ENCODE results near the gene PFDN4.

The PFDN4 gene, protein sequence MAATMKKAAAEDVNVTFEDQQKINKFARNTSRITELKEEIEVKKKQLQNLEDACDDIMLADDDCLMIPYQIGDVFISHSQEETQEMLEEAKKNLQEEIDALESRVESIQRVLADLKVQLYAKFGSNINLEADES

GRCh38 chr20:54207743-54208547 is at the start of gene PFDN4:
TSS of gene PFDN4 (plus strand) at chr20:54208087. CDS start at chr20:54208101, 14 bp downstream.
- peak; percentile 85 for DNase-seq

DNA sequence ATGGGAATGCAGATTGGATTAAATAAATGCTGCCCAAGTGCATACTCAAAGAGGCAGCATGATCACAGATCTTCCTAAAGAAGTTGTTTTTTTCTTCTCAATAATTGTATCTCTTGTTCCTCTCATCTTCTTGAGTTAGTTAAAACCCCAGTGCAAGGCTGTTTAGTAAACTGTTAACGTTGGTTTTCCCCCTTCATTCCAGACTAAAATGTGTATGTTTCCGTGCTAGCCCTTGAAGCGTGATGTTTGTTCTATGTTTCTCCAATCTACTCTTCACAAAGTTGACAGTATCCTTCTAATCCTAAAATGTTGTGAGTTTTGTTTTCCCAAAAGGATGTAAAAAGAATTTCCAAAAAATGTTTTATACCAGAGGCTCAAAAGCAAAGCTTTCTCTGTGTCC is 49.7 kb upstream of the PFDN4 start:
- DNase-seq: no peak

GRCh38 chr20:54158856-54159418 is 49.0 kb upstream of the PFDN4 start:
- no peak for DNase-seq

GRCh38 chr20:54160065-54161007 is 47.6 kb upstream of the PFDN4 start:
- no peak for DNase-seq

DNA sequence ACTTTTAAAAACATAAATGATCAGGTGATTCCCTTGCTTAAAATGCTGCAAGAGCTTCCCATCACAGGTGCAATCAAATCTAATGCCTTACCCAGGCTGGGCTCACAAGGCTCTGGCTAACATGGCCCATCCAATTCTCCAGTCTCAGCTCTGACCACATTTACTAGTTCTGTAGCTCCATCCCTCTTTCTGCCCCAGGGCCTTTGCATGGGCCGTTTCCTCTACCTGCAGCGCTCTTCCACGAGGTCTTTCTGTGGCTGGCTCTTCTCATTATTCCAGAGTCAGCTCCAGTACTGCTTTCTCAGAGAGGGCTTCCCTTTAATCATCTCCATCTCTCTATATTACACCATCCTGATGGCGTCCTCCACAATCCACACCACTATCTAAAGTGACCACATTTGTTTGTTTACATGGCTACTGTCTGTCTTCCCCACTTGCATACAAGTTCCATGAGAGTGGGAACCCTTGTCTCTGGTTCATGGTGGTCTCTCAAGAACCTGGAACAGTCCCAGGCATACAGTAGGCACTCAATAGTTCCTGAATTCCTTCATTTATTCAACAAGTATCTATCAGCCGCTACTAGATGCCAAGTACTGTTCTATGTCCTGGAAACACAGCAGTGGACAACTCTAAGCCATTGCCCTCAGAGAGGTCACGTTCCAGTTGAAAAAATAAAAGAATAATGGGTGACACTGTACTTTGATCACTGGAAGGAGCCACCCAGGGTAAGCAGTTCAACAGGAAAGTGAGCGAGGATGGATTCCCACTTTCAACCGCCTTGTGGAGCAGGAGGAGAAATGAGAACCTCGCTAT is 46.7 kb upstream of the PFDN4 start:
- DNase-seq: no peak

- DNase-seq: no peak
Measured at GRCh38 chr20:54161821-54162149, 46.1 kb upstream of the PFDN4 start.

GRCh38 chr20:54162378-54163009 is 45.4 kb upstream of the PFDN4 start:
- DNase-seq: no peak

DNA sequence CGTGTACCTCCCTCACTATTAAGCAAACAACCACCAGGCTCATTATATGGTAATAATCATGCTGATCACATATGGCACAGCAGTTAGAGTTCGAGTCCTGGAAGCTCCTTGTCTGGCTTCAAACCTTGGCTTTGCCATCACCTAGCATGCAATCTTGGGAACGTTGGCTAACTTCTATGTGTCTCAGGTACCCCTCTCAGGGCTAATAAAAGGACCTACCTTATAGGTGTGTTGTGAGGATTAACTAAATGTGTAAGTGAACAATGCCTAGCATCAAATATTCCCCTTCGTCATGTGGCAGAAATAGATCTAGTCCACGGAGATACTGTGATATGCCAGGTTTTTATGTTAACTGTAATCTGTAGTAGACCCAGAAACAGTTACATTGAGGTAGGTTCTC is 44.5 kb upstream of the PFDN4 start:
- DNase-seq: no peak

GRCh38 chr20:54165014-54165413 is 42.9 kb upstream of the PFDN4 start:
- no peak for DNase-seq

- DNase-seq: no peak
Measured at GRCh38 chr20:54165803-54166202, 42.1 kb upstream of the PFDN4 start.

DNA sequence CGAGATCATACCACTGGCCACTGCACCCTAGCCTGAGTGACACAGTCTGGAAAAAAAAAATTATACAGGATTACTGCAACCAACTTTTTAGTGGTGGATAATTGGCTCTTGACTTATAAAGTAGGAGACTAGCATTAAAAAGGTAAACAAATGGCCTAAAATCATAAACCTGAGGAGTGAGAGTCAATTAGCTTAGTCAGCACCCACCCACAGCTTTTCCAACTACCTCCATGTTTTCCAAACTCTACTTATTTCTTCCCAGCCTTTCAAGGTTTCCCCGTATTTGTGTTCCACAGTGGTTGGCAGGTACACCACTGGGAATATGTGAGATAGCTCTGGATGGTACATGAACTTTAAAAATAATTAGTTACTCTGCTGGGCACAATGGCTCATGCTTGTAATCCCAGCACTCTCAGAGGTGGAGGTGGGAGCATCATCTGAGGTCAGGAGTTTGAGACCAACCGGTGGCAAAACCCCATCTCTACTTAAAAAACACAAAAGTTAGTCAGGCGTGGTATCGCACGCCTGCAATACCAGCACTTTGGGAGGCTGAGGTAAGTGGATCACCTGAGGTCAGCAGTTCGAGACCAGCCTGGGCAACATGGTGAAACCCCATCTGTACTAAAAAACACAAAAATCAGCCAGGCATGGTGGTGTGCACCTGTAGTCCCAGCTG is 40.8 kb upstream of the PFDN4 start:
- no peak for DNase-seq

DNA sequence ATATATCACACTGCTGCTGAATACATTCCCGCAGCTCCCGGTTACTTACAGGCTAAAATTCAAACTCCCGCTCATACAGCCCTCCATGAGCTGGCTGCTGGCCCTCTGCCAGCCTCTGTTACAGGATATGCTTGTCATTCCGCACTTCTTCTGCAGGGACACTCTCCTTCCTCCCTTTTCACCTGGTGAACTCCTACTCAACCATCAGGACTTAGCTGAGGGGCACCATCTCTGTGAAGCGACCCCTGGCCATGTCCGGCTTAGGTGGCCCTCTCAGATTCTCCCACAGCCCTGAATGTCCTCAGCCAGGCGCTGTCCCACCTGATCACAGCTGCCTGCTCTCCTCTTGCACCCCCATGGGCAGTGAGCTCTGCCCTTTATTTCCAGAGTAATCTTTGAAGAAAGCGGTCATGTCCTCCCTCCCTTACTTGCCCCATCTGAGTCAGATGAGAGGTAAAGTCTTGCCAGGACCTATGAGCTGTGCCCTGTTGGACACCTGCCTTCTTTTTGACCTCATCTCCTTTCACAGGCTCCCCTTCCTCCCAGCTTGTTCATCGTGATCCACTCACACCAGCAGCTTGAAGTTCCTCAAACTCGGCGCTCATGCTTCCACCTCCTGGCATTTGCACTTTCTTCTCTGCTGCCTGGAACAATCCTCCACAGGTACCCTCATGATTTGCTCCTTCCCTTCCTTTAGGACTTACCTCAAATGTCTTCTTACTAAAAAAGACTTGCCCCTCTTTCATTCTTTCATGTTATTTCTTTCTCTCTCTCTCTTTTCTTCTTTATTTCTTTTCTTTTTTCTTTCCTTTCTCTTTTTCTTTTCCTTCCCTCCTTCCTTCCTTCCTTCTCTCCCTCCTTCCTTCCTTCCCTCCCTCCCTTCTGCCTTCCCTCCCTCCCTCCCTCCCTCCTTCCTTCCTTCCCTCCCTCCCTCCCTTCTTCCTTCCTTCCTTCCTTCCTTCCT is 39.7 kb upstream of the PFDN4 start:
- no peak for DNase-seq

DNA sequence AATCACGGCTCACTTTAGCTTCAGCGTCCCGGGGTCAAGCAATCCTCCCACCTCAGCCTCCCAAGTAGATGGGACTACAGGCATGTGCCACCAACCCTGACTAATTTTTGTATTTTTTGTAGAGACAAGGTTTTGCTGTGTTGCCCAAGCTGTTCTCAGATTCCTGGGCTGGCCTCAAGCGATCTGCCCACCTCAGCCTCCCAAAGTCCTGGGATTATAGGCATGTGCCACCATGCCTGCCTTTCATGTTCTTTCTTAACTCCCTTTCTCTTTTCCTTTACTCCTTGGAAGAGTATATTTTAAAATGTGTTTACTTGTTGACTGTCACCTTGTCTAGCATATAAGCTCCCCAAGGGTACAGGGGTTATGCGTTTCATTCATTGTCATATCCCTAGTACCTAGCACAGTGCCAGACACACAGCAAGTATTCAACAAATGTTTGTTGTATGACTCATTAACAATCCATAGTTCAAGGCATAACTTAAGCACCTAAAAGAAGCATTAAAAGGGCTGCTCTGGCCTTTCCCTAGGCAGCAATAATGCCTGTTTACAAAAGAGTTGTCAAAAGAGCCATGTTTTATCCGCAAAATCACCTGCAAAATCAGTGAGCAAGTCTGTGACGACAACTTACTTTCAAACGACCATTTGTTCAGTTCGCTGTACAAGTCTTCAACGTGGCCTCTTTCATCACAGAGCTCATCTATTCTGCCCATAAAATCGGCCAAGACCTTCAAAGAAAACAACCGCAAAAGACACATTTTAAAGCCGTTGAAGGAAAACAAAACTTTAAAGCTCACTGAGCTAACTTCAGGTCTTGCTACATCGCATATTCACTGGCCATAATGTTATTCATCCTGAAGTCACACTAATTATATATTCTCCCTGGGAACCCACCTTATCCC is 38.7 kb upstream of the PFDN4 start:
- DNase-seq: no peak

- no peak for DNase-seq
Measured at GRCh38 chr20:54170026-54170471, 37.8 kb upstream of the PFDN4 start.

- DNase-seq: no peak
Measured at GRCh38 chr20:54170963-54171362, 36.9 kb upstream of the PFDN4 start.

- DNase-seq: no peak
Measured at GRCh38 chr20:54172532-54172855, 35.4 kb upstream of the PFDN4 start.

GRCh38 chr20:54172856-54173652 is 34.8 kb upstream of the PFDN4 start:
- no peak for DNase-seq

Data from activated CD4-positive, CD25-positive, alpha-beta regulatory T cell treated with anti-CD3 and anti-CD28 coated beads, Interleukin-2, amount 50 U/mL, for 72 hours (primary cell).